SK-N-SH (cell line): ENCODE data around the gene RTN4. TPM values are rescaled to one million over a fixed set of nuclear protein-coding genes. Genes with fewer than 3 reads are reported as not detected.

Source experiments
- CTCF ChIA-PET: fragments of 300-600, 350-600 bp; formaldehyde crosslinking; extraction: SDS; loops from one replicate; lab custom pipeline; 2021; lab: Yijun Ruan, JAX
- POLR2A ChIA-PET: fragments of 350-600 bp; sonication (Branson Sonifier 250); formaldehyde crosslinking; extraction: SDS; loops from one replicate; lab custom pipeline; 2020; ENCODE audit warnings: antibody characterized with exemption, inconsistent platforms; lab: Yijun Ruan, JAX
- DNase-seq: peaks from one replicate; pipeline ENCODE4 v3.0.0; 2012
- H2AFZ ChIP-seq: fragments of 200-600 bp; sonication (generic); 2 replicates; pipeline ENCODE4 v1.8.1; 2016; ENCODE audit warnings: antibody characterized with exemption, mild to moderate bottlenecking, low read depth
- H3F3A ChIP-seq: fragments of 200-600 bp; sonication (generic); replicated peaks from 2 replicates; pipeline ENCODE3; 2016; ENCODE audit warnings: antibody characterized with exemption, mild to moderate bottlenecking; ENCODE audit not compliant: insufficient read depth
- H3K27ac ChIP-seq, 2 experiments: fragments of 200-500 bp in 1 of 2; fragments of 200-600 bp in 1 of 2; sonication (Bioruptor generic) in 1 of 2; sonication (generic), shearing (Covaris generic) in 1 of 2; 2 replicates each; pipeline versions ENCODE4 v1.5.1 to v1.6.1; 2014 to 2016; ENCODE audit warnings: low read depth in 2 of 2, inconsistent platforms in 1 of 2, low read length in 1 of 2, mild to moderate bottlenecking in 1 of 2, mixed read lengths in 1 of 2
- H3K27me3 ChIP-seq: fragments of 200-600 bp; sonication (generic), shearing (Covaris generic); 2 replicates; pipeline ENCODE4 v1.6.1; 2016; ENCODE audit warnings: mixed run types; ENCODE audit not compliant: insufficient read depth
- H3K36me3 ChIP-seq, 2 experiments: fragments of 200-500 bp in 1 of 2; fragments of 200-600 bp in 1 of 2; sonication (Bioruptor generic) in 1 of 2; sonication (generic) in 1 of 2; replicated peaks in 1 of 2; 2 replicates each; pipeline versions ENCODE3 to v1.5.1; 2014 to 2016; ENCODE audit warnings: low read length in 1 of 2, mild to moderate bottlenecking in 1 of 2; ENCODE audit not compliant: insufficient read depth in 2 of 2, control insufficient read depth in 1 of 2
- H3K4me1 ChIP-seq, 2 experiments: fragments of 200-500 bp in 1 of 2; fragments of 200-600 bp in 1 of 2; sonication (Bioruptor generic) in 1 of 2; sonication (generic), shearing (Covaris generic) in 1 of 2; 2 replicates each; pipeline versions ENCODE4 v1.5.1 to v1.6.1; 2014 to 2016; ENCODE audit warnings: low read depth in 1 of 2, low read length in 1 of 2, mixed run types in 1 of 2; ENCODE audit not compliant: insufficient read depth in 2 of 2, control insufficient read depth in 1 of 2
- H3K4me2 ChIP-seq: fragments of 200-600 bp; sonication (generic), shearing (Covaris generic); 2 replicates; pipeline ENCODE4 v1.6.1; 2017; ENCODE audit warnings: mixed run types
- H3K4me3 ChIP-seq, 2 experiments: fragments of 200-500 bp in 1 of 2; fragments of 200-600 bp in 1 of 2; sonication (Bioruptor generic) in 1 of 2; sonication (generic), shearing (Covaris generic) in 1 of 2; 2 replicates each; pipeline versions ENCODE4 v1.5.1 to v1.8.1; 2014 to 2016; ENCODE audit warnings: low read depth in 2 of 2, inconsistent platforms in 1 of 2, low read length in 1 of 2, mild to moderate bottlenecking in 1 of 2, mixed read lengths in 1 of 2, moderate library complexity in 1 of 2
- H3K79me2 ChIP-seq: fragments of 200-600 bp; sonication (generic); 2 replicates; pipeline ENCODE4 v1.8.1; 2017; ENCODE audit warnings: mild to moderate bottlenecking; ENCODE audit not compliant: insufficient read depth
- H3K9ac ChIP-seq: fragments of 200-600 bp; sonication (generic); 2 replicates; pipeline ENCODE4 v1.6.1; 2017; ENCODE audit warnings: mixed run types
- H3K9me2 ChIP-seq: fragments of 200-600 bp; sonication (generic); 2 replicates; pipeline ENCODE4 v1.6.1; 2017; ENCODE audit warnings: mixed run types
- H3K9me3 ChIP-seq: fragments of 200-600 bp; sonication (generic); 2 replicates; pipeline ENCODE4 v1.6.1; 2017; ENCODE audit warnings: mixed run types, mild to moderate bottlenecking, moderate library complexity
- H4K20me1 ChIP-seq: fragments of 200-600 bp; sonication (generic); 2 replicates; pipeline ENCODE4 v1.6.1; 2017; ENCODE audit warnings: mild to moderate bottlenecking, mixed run types; ENCODE audit not compliant: insufficient read depth
- ELF1 ChIP-seq: IDR thresholded peaks from 2 replicates; pipeline ENCODE4 v1.4.0; 2012
- EZH2phosphoT487 ChIP-seq: fragments of 200-600 bp; sonication (generic); IDR thresholded peaks from 2 replicates; pipeline ENCODE4 v1.6.1; 2017; ENCODE audit warnings: low read depth, mixed run types, mild to moderate bottlenecking, antibody characterized with exemption, moderate library complexity, borderline replicate concordance
- FOXJ3 ChIP-seq: sonication (generic); formaldehyde crosslinking; IDR thresholded peaks from 2 replicates; pipeline ENCODE4 v1.5.1; 2020; ENCODE audit warnings: mild to moderate bottlenecking, missing genetic modification reagents
- GABPA ChIP-seq: IDR thresholded peaks from 2 replicates; pipeline ENCODE4 v1.4.0; 2012; ENCODE audit warnings: low read depth, mild to moderate bottlenecking
- GATA2 ChIP-seq: sonication (generic); formaldehyde crosslinking; IDR thresholded peaks from 2 replicates; pipeline ENCODE4 v1.5.0; 2020; ENCODE audit warnings: mild to moderate bottlenecking, missing genetic modification reagents
- IRF3 ChIP-seq: fragments of 150-350 bp; IDR thresholded peaks from 2 replicates; pipeline ENCODE4 v1.6.1; 2016; ENCODE audit warnings: mild to moderate bottlenecking, low read depth, low read length
- JUND ChIP-seq: IDR thresholded peaks from 2 replicates; pipeline ENCODE4 v1.4.0; 2012
- MEF2A ChIP-seq: IDR thresholded peaks from 2 replicates; pipeline ENCODE4 v1.4.0; 2012; ENCODE audit warnings: low read depth, borderline replicate concordance
- MXI1 ChIP-seq: IDR thresholded peaks from 2 replicates; pipeline ENCODE4 v1.6.1; 2012; ENCODE audit warnings: mild to moderate bottlenecking, low read depth, low read length, improper control_type of control experiment
- NFIC ChIP-seq: IDR thresholded peaks from 2 replicates; pipeline ENCODE4 v1.4.0; 2012; ENCODE audit warnings: borderline replicate concordance
- NRF1 ChIP-seq: IDR thresholded peaks from 2 replicates; pipeline ENCODE4 v1.6.1; 2012; ENCODE audit warnings: low read depth, mild to moderate bottlenecking, low read length
- RCOR1 ChIP-seq: fragments of 150-350 bp; IDR thresholded peaks from 2 replicates; pipeline ENCODE4 v1.6.1; 2017; ENCODE audit warnings: antibody characterized with exemption, low read length
- RFX5 ChIP-seq: IDR thresholded peaks from 2 replicates; pipeline ENCODE4 v1.6.1; 2012; ENCODE audit warnings: mild to moderate bottlenecking, improper control_type of control experiment, low read length
- SIN3A ChIP-seq: IDR thresholded peaks from 2 replicates; pipeline ENCODE4 v1.6.1; 2012; ENCODE audit warnings: low read depth, mild to moderate bottlenecking, low read length, moderate library complexity, borderline replicate concordance
- SMC3 ChIP-seq: IDR thresholded peaks from 2 replicates; pipeline ENCODE4 v1.6.1; 2012; ENCODE audit warnings: low read depth, low read length, improper control_type of control experiment
- TAF1 ChIP-seq: IDR thresholded peaks from 2 replicates; pipeline ENCODE4 v1.6.1; 2012; ENCODE audit warnings: low read depth, mild to moderate bottlenecking, low read length, moderate library complexity, borderline replicate concordance
- TCF12 ChIP-seq: IDR thresholded peaks from 2 replicates; pipeline ENCODE4 v1.4.0; 2012
- YY1 ChIP-seq: IDR thresholded peaks from 2 replicates; pipeline ENCODE4 v1.4.0; 2012; ENCODE audit warnings: low read depth, mild to moderate bottlenecking
- WGBS: methylation state at CpG from one replicate; pipeline ENCODE4 v1.1.6; 2017; ENCODE audit warnings: low lambda C conversion rate; 5-methylcytosine and 5-hydroxymethylcytosine counted together
- polyA plus RNA-seq, 3 experiments: library from polyadenylated mRNA; depleted of rRNA; stranded (reverse); fragments of >200 nt; gene quantifications; 2 replicates each; pipeline ENCODE4 v1.2.3, GENCODE V29; 2012
- TF ChIP-seq, protein P1 (sequence below): IDR thresholded peaks from 2 replicates; pipeline ENCODE4; 2012
- TF ChIP-seq, protein P2 (sequence below): IDR thresholded peaks from 2 replicates; pipeline ENCODE4 v1.4.0; 2012; ENCODE audit warnings: low read depth, borderline replicate concordance
- TF ChIP-seq, protein P3 (sequence below): fragments of 200-600 bp; sonication (generic); IDR thresholded peaks from 2 replicates; pipeline ENCODE4 v1.6.1; 2017; ENCODE audit warnings: antibody characterized with exemption, mild to moderate bottlenecking, moderate library complexity
- TF ChIP-seq, protein P4 (sequence below): IDR thresholded peaks from 2 replicates; pipeline ENCODE4 v1.4.0; 2012; ENCODE audit warnings: low read depth, borderline replicate concordance

Gene RTN4
- polyA plus RNA-seq, 1 of the 3 experiments (the other 2 are of a cell fraction) = 315 TPM

- H3K4me2 ChIP-seq = no peak overlapping the region
- POLR2A ChIA-PET = no interaction called here
Observed at GRCh38 chr2:55038428-55038827, 11.8 kb downstream of the RTN4 start.

GRCh38 chr2:55035716-55036115 is 14.5 kb downstream of the RTN4 start:
- no peak overlapping the region for H3K27ac ChIP-seq
- no peak overlapping the region for H3K4me3 ChIP-seq
- no peak overlapping the region for H3K4me2 ChIP-seq
- no peak overlapping the region for H2AFZ ChIP-seq
- 60% methylated on average over 2 of the region's 2 CpGs for WGBS
- H4K20me1 ChIP-seq = peaks cover 100% of the 10 kb centered on the region
- DNase-seq = no peak
- H3F3A ChIP-seq = peaks cover 60% of the 10 kb centered on the region
- H3K4me1 ChIP-seq = peaks cover 0 to 3% of the 10 kb centered on the region in 2 experiments; a peak in 3 of 4 replicates
- no peaks in the 10 kb centered on the region for H3K9me2 ChIP-seq
- H3K9ac ChIP-seq = no peak overlapping the region
- ChIA-PET POLR2A (no interaction called here), CTCF (interaction anchor here (5.4 kb wide), 1 partner anchor 14 kb away, joined by 34 read pairs; the partner anchor contains the start of gene RTN4)
- peaks cover 18 to 55% of the 10 kb centered on the region in 2 experiments for H3K36me3 ChIP-seq
- no peaks in the 10 kb centered on the region for H3K27me3 ChIP-seq
- peaks cover 7% of the 10 kb centered on the region; the same call in 1 of the 2 replicates for H3K9me3 ChIP-seq
- H3K79me2 ChIP-seq = peaks cover 100% of the 10 kb centered on the region
- TF ChIP-seq, protein P1, sequence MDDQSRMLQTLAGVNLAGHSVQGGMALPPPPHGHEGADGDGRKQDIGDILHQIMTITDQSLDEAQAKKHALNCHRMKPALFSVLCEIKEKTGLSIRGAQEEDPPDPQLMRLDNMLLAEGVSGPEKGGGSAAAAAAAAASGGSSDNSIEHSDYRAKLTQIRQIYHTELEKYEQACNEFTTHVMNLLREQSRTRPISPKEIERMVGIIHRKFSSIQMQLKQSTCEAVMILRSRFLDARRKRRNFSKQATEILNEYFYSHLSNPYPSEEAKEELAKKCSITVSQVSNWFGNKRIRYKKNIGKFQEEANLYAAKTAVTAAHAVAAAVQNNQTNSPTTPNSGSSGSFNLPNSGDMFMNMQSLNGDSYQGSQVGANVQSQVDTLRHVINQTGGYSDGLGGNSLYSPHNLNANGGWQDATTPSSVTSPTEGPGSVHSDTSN = no peak
- no peak for TF ChIP-seq GABPA
- no peak for TF ChIP-seq ELF1
- no peak for TF ChIP-seq TAF1
- TF ChIP-seq, protein P2, sequence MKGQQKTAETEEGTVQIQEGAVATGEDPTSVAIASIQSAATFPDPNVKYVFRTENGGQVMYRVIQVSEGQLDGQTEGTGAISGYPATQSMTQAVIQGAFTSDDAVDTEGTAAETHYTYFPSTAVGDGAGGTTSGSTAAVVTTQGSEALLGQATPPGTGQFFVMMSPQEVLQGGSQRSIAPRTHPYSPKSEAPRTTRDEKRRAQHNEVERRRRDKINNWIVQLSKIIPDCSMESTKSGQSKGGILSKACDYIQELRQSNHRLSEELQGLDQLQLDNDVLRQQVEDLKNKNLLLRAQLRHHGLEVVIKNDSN = no peak
- no peak for TF ChIP-seq JUND
- no peak for TF ChIP-seq NFIC
- no peak for TF ChIP-seq EZH2phosphoT487
- TF ChIP-seq RFX5 = no peak
- no peak for TF ChIP-seq GATA2
- TF ChIP-seq, protein P3, sequence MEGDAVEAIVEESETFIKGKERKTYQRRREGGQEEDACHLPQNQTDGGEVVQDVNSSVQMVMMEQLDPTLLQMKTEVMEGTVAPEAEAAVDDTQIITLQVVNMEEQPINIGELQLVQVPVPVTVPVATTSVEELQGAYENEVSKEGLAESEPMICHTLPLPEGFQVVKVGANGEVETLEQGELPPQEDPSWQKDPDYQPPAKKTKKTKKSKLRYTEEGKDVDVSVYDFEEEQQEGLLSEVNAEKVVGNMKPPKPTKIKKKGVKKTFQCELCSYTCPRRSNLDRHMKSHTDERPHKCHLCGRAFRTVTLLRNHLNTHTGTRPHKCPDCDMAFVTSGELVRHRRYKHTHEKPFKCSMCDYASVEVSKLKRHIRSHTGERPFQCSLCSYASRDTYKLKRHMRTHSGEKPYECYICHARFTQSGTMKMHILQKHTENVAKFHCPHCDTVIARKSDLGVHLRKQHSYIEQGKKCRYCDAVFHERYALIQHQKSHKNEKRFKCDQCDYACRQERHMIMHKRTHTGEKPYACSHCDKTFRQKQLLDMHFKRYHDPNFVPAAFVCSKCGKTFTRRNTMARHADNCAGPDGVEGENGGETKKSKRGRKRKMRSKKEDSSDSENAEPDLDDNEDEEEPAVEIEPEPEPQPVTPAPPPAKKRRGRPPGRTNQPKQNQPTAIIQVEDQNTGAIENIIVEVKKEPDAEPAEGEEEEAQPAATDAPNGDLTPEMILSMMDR = no peak
- TF ChIP-seq TCF12 = no peak
- no peak for TF ChIP-seq RCOR1

More at GRCh38 chr2:55038428-55038827, 11.8 kb downstream of the RTN4 start:
- Histone ChIP-seq H3K36me3 (peaks cover 18 to 63% of the 10 kb centered on the region in 2 experiments), H3K79me2 (peaks cover 100% of the 10 kb centered on the region), H3F3A (peaks cover 59% of the 10 kb centered on the region), H3K4me1 (peaks cover under 1 to 12% of the 10 kb centered on the region in 2 experiments; a peak in 3 of 4 replicates), H3K27ac (no peak overlapping the region), H3K4me3 (no peak overlapping the region), H3K9ac (no peak overlapping the region), H3K9me3 (peaks cover 7% of the 10 kb centered on the region; the same call in 1 of the 2 replicates), H3K27me3 (no peaks in the 10 kb centered on the region), H3K9me2 (no peaks in the 10 kb centered on the region), H2AFZ (no peak overlapping the region), H4K20me1 (peaks cover 100% of the 10 kb centered on the region)
- TF ChIP-seq FOXJ3 (CRISPR knock-in tag) (no peak), GABPA (no peak), MEF2A (no peak), SIN3A (no peak), IRF3 (no peak), RFX5 (no peak), EZH2phosphoT487 (no peak), MXI1 (no peak), TAF1 (no peak), YY1 (no peak), NFIC (no peak), SMC3 (no peak), RCOR1 (no peak), NRF1 (no peak)
- TF ChIP-seq, protein P4, sequence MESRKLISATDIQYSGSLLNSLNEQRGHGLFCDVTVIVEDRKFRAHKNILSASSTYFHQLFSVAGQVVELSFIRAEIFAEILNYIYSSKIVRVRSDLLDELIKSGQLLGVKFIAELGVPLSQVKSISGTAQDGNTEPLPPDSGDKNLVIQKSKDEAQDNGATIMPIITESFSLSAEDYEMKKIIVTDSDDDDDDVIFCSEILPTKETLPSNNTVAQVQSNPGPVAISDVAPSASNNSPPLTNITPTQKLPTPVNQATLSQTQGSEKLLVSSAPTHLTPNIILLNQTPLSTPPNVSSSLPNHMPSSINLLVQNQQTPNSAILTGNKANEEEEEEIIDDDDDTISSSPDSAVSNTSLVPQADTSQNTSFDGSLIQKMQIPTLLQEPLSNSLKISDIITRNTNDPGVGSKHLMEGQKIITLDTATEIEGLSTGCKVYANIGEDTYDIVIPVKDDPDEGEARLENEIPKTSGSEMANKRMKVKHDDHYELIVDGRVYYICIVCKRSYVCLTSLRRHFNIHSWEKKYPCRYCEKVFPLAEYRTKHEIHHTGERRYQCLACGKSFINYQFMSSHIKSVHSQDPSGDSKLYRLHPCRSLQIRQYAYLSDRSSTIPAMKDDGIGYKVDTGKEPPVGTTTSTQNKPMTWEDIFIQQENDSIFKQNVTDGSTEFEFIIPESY = no peak
- CTCF ChIA-PET = interaction anchor here (5.4 kb wide), 1 partner anchor 11 kb away, joined by 34 read pairs; the partner anchor contains the start of gene RTN4
- WGBS = 94% methylated on average over 1 of the region's 1 CpG
- DNase-seq = no peak
